GM10847 (cell line): ENCODE results near the gene ADRB1.

Experiments used
- POLR2A ChIP-seq: IDR thresholded peaks from 2 replicates; pipeline ENCODE4 v1.6.1; 2011; ENCODE audit not compliant: insufficient read length; ENCODE audit errors: extremely low read depth

The ADRB1 gene

GRCh38 chr10:114064151-114065048 is 20.7 kb downstream of the ADRB1 start:
- TF ChIP-seq POLR2A = no peak

DNA sequence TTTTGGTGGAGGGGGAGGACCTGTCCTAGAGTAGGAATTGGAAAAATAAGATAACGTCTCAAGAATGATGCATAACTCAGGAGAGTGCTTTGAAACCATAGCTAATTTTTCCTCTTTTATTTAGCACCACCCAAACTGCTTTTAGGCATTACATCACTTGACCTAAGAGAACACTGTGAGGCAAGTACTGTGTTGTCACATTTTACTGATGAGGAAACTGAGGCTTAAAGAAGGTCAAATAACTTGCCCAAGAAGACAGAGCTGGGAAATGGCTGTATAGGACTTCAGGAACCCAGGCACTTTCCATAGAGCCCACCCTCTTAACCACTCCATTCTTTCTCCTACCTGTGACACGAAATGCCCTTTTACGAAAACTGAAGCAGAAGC is 21.4 kb downstream of the ADRB1 start:
- TF ChIP-seq POLR2A = no peak

- TF ChIP-seq POLR2A = no peak
Measured at GRCh38 chr10:114068054-114068707, 24.5 kb downstream of the ADRB1 start.

DNA sequence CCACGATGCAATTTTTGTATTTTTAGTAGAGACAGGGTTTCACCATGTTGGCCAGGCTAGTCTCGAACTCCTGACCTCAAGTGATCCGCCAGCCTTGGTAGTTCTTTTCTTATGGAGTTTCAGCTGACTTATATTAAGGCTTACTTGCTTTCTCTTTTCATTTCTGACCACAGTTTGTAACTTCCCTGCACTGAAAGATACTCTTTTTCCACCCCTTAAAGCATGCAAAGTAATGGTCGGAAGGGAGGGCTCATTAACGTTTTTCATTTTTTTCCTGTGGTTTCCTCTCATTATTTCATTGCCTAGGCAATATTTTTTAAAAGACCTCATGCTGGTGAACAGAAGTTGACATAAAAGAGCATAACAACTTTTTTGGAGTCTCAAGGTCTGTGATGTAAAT is 27.0 kb downstream of the ADRB1 start:
- no peak for TF ChIP-seq POLR2A

- TF ChIP-seq POLR2A = no peak
Measured at GRCh38 chr10:114071178-114071577, 27.5 kb downstream of the ADRB1 start.

DNA sequence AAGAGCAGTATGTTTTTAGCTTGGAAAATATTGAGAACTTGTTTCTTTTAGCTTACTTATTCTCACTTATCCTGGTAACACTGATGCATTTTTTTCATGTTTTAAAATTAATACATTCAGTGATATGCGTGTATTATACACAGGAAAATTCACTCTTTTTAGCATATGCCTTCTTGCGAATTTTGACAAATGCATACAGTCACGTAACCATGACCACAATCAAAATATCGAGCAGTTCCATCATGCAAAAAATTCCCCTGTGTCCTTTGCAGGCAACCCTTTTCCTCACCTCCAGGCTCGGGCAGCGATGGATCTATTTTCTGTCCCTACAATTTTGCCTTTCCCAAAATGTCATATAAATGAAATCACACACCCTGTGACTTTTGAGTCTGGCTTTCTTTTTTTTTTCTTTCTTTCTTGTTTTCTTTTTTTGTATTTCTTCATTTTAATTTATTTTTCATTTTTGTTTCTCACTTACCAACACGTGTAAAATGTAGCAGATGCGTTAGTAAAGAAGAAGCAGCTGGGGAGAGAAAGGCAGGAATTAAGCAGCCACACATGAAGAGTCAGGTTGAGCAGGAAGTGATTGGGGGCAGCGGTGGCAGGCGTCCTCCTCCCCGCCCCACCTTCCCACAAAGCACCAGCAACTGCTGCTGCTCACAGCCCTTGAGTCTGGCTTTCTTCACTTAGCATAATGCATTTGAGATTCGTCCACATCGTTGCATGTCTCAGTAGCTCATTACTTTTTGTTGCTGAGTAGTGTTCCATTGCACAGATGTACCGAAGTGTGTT is 29.9 kb downstream of the ADRB1 start:
- no peak for TF ChIP-seq POLR2A

GRCh38 chr10:114075093-114075492 is 31.4 kb downstream of the ADRB1 start:
- no peak for TF ChIP-seq POLR2A

DNA sequence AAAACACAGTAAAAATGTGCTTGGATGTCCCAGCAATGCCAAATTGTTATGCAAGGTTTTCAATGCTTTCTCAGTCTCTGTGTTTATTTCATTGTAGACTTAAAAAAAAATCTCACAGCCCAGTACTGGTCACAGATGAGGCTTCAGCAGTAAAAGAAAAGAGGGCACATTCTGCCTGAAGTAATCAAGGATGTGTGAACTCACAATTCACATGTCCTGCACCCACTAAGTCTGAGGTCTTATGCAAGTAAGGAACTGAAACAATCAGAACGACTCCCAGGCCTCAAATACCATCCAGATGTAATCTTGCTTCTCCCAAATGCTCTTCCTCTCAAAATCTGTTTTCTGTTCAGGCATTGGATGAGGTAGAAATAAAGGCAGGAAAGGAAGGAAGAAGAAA is 33.7 kb downstream of the ADRB1 start:
- TF ChIP-seq POLR2A = no peak

GRCh38 chr10:114077815-114078219 is 34.2 kb downstream of the ADRB1 start:
- TF ChIP-seq POLR2A = no peak

- TF ChIP-seq POLR2A = no peak
Measured at GRCh38 chr10:114078346-114078745, 34.7 kb downstream of the ADRB1 start.

GRCh38 chr10:114079421-114079820 is 35.8 kb downstream of the ADRB1 start:
- no peak for TF ChIP-seq POLR2A

- TF ChIP-seq POLR2A = no peak
Measured at GRCh38 chr10:114081911-114082583, 38.4 kb downstream of the ADRB1 start.

- no peak for TF ChIP-seq POLR2A
Measured at GRCh38 chr10:114083040-114083439, 39.4 kb downstream of the ADRB1 start.

DNA sequence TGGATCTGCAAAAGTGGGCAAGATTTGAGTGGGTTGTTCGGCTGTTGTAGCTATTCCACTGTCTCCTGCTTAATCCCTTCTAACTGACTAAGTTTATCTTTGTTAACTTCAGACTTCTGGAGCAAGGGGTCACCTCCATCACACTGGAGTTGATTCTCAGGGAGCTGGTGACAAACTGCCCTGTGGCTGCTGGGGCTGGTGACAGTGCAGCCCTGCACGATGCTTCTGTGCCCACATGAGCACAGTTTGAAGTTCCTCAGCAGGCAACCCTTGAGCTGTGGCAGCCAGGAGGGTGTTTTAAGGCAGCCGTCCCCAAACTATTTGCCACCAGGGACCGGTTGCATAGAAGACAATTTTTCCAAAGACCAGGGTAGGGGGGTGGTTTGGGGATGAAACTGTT is 40.5 kb downstream of the ADRB1 start:
- TF ChIP-seq POLR2A = no peak

GRCh38 chr10:114087255-114087654 is 43.6 kb downstream of the ADRB1 start:
- TF ChIP-seq POLR2A = no peak
